A673 (cell line): ENCODE data around the gene KBTBD2. TPM values are rescaled to one million over a fixed set of nuclear protein-coding genes. Genes with fewer than 3 reads are reported as not detected.
A peak's percentile ranks its signal among the peaks of the same experiment; 100 is the strongest.

Experiments
- Bru-seq: library from RNA; stranded (reverse); fragments of 400-500 nt; gene quantifications from one replicate; lab custom pipeline; 2021; lab: Mats Ljungman, UMichigan
- BruChase-seq, 2 experiments: library from RNA; stranded (reverse); fragments of 400-500 nt; gene quantifications; one replicate each; lab custom pipeline; 2021; lab: Mats Ljungman, UMichigan
- BruUV-seq: library from RNA; stranded (reverse); fragments of 400-500 nt; replicated peaks from 2 replicates; lab custom pipeline; 2021; lab: Mats Ljungman, UMichigan
- CTCF ChIA-PET: fragments of 300-600 bp; sonication (Branson Sonifier 250); formaldehyde crosslinking; loops from one replicate; lab custom pipeline; 2022; ENCODE audit warnings: antibody characterized with exemption; lab: Charles Lee
- POLR2A ChIA-PET: fragments of 300-600 bp; sonication (Branson Sonifier 250); formaldehyde crosslinking; loops from one replicate; lab custom pipeline; 2022; ENCODE audit warnings: antibody characterized with exemption; ENCODE audit not compliant: low non-redundant PET; lab: Charles Lee
- DNase-seq: peaks from one replicate; pipeline ENCODE4 v3.0.0-alpha.2; 2015; ENCODE audit warnings: low spot score
- H3K27ac ChIP-seq: fragments of 200-600 bp; sonication (generic); 2 replicates; pipeline ENCODE4 v1.5.1; 2016; ENCODE audit warnings: mixed run types, low read depth, mild to moderate bottlenecking, mixed read lengths, antibody characterized with exemption, low read length; ENCODE audit not compliant: poor library complexity, severe bottlenecking
- H3K27me3 ChIP-seq: fragments of 200-600 bp; sonication (generic); replicated peaks from 2 replicates; pipeline ENCODE4 v1.6.1; 2017; ENCODE audit warnings: mixed run types, low read depth, mild to moderate bottlenecking, mixed read lengths, antibody characterized with exemption, low read length; ENCODE audit not compliant: insufficient read depth, poor library complexity
- H3K36me3 ChIP-seq: fragments of 200-600 bp; sonication (generic); 2 replicates; pipeline ENCODE4 v1.6.1; 2016; ENCODE audit warnings: mixed run types, mild to moderate bottlenecking, mixed read lengths, antibody characterized with exemption, low read length; ENCODE audit not compliant: insufficient read depth, poor library complexity, severe bottlenecking
- H3K4me1 ChIP-seq: fragments of 200-600 bp; sonication (generic); 2 replicates; pipeline ENCODE4 v1.6.1; 2017; ENCODE audit warnings: mixed run types, mild to moderate bottlenecking, mixed read lengths, antibody characterized with exemption, low read length; ENCODE audit not compliant: insufficient read depth, poor library complexity, severe bottlenecking
- H3K4me3 ChIP-seq: fragments of 200-600 bp; sonication (generic); 2 replicates; pipeline ENCODE4 v1.5.1; 2016; ENCODE audit warnings: low read depth, mixed run types, mild to moderate bottlenecking, mixed read lengths, low read length; ENCODE audit not compliant: poor library complexity, severe bottlenecking
- H3K9me3 ChIP-seq: fragments of 200-600 bp; sonication (generic); 2 replicates; pipeline ENCODE4 v1.6.1; 2016; ENCODE audit warnings: mixed run types, low read depth, mild to moderate bottlenecking, mixed read lengths, antibody characterized with exemption, low read length; ENCODE audit not compliant: poor library complexity, severe bottlenecking
- EZH2 ChIP-seq: fragments of 200-600 bp; sonication (generic); IDR thresholded peaks from 2 replicates; pipeline ENCODE4 v1.6.1; 2017; ENCODE audit warnings: borderline replicate concordance, low read depth, mild to moderate bottlenecking, mixed read lengths, antibody characterized with exemption, low read length; ENCODE audit not compliant: poor library complexity, severe bottlenecking
- intact Hi-C: fragments of 100-400 bp; cut with micrococcal nuclease; formaldehyde crosslinking; loops from one replicate; pipeline ENCODE4 v1.10.0; 2022; ENCODE audit not compliant: unreplicated experiment
- long read RNA-seq: library from polyadenylated mRNA; stranded (forward); transcript quantifications from one replicate; pipeline ENCODE4 v2.0.0, GENCODE V29; 2022
- total RNA-seq: library from RNA; stranded (reverse); gene quantifications from 2 replicates; pipeline ENCODE4 v1.2.3, GENCODE V29; 2021
- TF ChIP-seq, protein P1 (sequence below): fragments of 300-800, 200-600 bp; sonication (generic); conservative IDR thresholded peaks from 2 replicates; pipeline ENCODE4 v1.5.1; 2017; ENCODE audit warnings: low read depth, mild to moderate bottlenecking, antibody characterized with exemption, low read length, moderate library complexity, mixed read lengths

KBTBD2 gene
- total RNA-seq (48.7 and 51.0 TPM in 2 replicates), Bru-seq, nascent RNA (percentile 97 among the genes with signal in this experiment), BruChase-seq, experiment 1, labeled RNA remaining after a 2-hour chase (percentile 97 among the genes with signal in this experiment), BruChase-seq, experiment 2, labeled RNA remaining after a 6-hour chase (percentile 91 among the genes with signal in this experiment)
- long read RNA-seq, transcript KBTBD2-201 (4 exons, 3,745 nt) = major isoform, 25 of 43 reads
- long read RNA-seq, partial matches to known transcripts = 2 of 43 reads
- long read RNA-seq, other reads (novel, unspliced or antisense) = 16 of 43 reads

DNA sequence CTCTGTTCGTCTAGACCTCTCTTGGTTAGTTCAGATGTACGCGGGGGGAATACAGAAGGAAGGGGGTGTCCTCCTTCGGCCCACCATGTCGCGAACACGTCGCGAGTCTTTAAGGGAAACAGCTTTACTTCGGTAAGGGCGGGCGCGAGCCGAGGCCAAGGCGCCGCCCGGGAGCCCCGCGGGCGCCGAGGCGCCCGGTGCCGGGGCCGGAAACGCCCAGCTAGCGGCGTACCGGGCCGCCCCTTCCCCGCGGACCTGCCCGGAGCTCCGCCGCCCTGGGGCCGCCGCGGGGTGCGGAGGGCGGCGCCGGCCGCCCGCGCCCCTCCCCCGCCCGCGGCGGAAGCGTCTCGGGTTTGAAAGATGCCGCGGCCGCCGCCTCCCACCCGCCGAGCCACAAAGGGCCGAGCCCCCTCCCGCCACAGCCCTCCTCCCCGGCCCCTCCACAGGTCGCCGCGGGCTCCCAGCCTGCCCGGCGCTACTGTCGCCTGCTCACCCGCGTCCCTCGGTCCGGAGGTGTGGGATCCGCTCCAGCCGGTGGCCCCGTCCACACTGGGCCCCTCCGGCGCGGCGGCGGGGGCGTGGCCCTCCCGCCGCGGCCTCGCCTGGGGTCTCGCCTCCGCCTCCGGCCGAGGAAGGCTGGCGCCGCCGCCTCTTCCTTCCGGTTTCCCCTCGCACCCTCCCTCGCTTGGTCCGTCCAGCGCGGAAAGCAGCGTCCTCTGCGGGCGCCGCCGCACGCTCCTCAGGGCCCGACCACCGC, at the start of gene KBTBD2:
KBTBD2 (minus strand) TSS at position 718 of the 757 bp plus-strand sequence. CDS start 12,156 bp downstream, outside the sequence.
- ChIA-PET CTCF (interaction anchor here (0.6 to 0.7 kb wide), 3 partner anchors 25 to 47 kb away, joined by 3 to 12 read pairs (median 4); no protein-coding TSS in a partner anchor), POLR2A (no interaction called here)
- no TSS peak for BruUV-seq
- intact Hi-C loops = loop anchor here (5.0 kb wide), 2 partner anchors 51 to 171 kb away; partner anchors contain the start of gene NT5C3A
- Histone ChIP-seq H3K4me1 (peaks cover 38% of the 10 kb centered on the region), H3K27ac (peak within 1 kb of the TSS; percentile 95), H3K27me3 (no peaks in the 10 kb centered on the region), H3K4me3 (peak within 1 kb of the TSS; percentile 81), H3K36me3 (no peaks in the 10 kb centered on the region), H3K9me3 (no peaks in the 10 kb centered on the region)
- DNase-seq = peak; percentile 92
- TF ChIP-seq, protein P1, sequence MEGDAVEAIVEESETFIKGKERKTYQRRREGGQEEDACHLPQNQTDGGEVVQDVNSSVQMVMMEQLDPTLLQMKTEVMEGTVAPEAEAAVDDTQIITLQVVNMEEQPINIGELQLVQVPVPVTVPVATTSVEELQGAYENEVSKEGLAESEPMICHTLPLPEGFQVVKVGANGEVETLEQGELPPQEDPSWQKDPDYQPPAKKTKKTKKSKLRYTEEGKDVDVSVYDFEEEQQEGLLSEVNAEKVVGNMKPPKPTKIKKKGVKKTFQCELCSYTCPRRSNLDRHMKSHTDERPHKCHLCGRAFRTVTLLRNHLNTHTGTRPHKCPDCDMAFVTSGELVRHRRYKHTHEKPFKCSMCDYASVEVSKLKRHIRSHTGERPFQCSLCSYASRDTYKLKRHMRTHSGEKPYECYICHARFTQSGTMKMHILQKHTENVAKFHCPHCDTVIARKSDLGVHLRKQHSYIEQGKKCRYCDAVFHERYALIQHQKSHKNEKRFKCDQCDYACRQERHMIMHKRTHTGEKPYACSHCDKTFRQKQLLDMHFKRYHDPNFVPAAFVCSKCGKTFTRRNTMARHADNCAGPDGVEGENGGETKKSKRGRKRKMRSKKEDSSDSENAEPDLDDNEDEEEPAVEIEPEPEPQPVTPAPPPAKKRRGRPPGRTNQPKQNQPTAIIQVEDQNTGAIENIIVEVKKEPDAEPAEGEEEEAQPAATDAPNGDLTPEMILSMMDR = no peak
- no peak for TF ChIP-seq EZH2

DNA sequence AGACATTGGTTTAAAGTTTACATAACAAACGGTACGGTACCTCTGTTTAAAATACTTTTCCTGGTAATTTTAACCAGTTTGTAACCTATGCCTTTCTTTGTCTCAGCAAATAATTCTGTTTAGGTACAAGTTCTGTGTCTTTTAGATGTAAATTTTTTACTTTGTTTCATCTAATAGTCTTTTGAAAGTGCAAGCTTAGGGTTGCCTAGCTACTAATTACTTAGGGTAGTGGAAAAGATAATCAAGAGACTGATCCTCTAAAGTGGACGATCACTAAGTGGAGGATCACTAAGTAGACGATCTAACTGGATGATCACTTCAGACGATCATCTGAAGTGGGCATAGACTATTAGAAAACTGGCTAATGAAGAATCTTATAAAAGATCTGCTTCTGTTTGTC, 49.6 kb upstream of the KBTBD2 start:
- peak overlapping the region; percentile 91 for H3K27ac ChIP-seq
- intact Hi-C loops = loop anchor here (5.0 to 10.0 kb wide), 2 partner anchors 49 to 104 kb away; partner anchors contain the start of gene KBTBD2
- TF ChIP-seq, protein P1 = no peak
- no peak for TF ChIP-seq EZH2
- no peaks in the 10 kb centered on the region for H3K27me3 ChIP-seq
- no TSS peak for BruUV-seq
- no peak for DNase-seq
- CTCF ChIA-PET = interaction anchor here (1.2 kb wide), 1 partner anchor 94 kb away, joined by 3 read pairs; no protein-coding TSS in a partner anchor
- peaks cover 18% of the 10 kb centered on the region for H3K4me1 ChIP-seq
- H3K4me3 ChIP-seq = peak overlapping the region; percentile 86
- H3K9me3 ChIP-seq = no peaks in the 10 kb centered on the region
- POLR2A ChIA-PET = no interaction called here
- no peaks in the 10 kb centered on the region for H3K36me3 ChIP-seq

DNA sequence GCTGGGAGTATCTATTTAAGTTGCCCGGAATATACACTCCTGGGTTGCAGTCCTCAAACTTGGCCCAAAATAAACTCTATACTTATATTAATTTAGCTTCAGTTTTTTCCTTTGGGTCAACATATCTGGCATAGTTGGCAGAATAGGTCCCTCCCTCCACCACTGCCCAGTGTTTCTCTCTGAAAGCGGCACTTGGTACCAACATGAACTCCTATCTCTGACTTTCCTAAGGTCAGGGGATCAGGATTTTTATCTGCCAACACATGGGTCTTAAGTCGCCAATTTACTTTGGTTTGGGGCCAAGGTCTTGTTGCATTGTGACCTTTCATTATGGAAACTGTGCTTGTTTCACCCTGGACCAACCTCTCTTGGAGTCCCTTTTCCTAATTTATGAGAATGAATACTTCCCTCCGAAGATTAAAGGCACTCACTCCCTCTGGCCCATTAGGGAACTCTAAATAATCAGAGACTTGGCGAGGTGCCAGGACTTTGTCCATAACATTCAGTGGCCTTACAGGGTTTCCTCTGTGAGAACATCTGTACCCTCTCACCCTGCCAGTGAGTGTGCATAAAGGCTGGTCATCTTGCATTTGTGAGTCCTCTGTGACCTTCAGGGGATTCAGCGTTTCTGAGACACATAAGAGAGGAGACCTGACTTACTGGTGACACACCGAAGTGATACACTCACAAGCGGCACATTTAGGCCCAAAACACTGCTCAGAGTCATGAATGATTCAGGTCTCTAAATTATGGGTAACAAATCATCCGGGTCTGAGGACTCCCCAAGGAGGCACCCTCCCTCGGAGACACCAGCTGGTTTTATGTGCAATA, 46.0 kb upstream of the KBTBD2 start:
- no peaks in the 10 kb centered on the region for H3K9me3 ChIP-seq
- H3K27me3 ChIP-seq = no peaks in the 10 kb centered on the region
- DNase-seq = peak; percentile 47
- POLR2A ChIA-PET = no interaction called here
- BruUV-seq = no TSS peak
- CTCF ChIA-PET = interaction anchor here (0.6 kb wide), 1 partner anchor 112 kb away, joined by 3 read pairs; no protein-coding TSS in a partner anchor
- H3K27ac ChIP-seq = peak overlapping the region; percentile 40
- intact Hi-C loops = no loop called here
- no peak for TF ChIP-seq EZH2
- TF ChIP-seq, protein P1 = no peak
- H3K36me3 ChIP-seq = peaks cover 10% of the 10 kb centered on the region
- H3K4me3 ChIP-seq = no peak overlapping the region
- H3K4me1 ChIP-seq = peaks cover 18% of the 10 kb centered on the region
